CD4-positive, alpha-beta T cell treated with Interleukin-15 for 4 hours (primary cell): ENCODE measurements around the gene TECPR2.
"Not testable (repeated sequence)": the region's sequence is repeated elsewhere in the genome, so short reads cannot be mapped to it uniquely, and the experiment has no call there.

Experiments used
- DNase-seq: peaks from one replicate; pipeline ENCODE4 v3.0.0-alpha.2; 2020; ENCODE audit warnings: low spot score

Gene TECPR2

GRCh38 chr14:102330806-102331205 lies 31.9 kb upstream of the TECPR2 start:
- DNase-seq, result no peak

GRCh38 chr14:102333390-102333789 lies 29.4 kb upstream of the TECPR2 start:
- DNase-seq, result no peak

DNA sequence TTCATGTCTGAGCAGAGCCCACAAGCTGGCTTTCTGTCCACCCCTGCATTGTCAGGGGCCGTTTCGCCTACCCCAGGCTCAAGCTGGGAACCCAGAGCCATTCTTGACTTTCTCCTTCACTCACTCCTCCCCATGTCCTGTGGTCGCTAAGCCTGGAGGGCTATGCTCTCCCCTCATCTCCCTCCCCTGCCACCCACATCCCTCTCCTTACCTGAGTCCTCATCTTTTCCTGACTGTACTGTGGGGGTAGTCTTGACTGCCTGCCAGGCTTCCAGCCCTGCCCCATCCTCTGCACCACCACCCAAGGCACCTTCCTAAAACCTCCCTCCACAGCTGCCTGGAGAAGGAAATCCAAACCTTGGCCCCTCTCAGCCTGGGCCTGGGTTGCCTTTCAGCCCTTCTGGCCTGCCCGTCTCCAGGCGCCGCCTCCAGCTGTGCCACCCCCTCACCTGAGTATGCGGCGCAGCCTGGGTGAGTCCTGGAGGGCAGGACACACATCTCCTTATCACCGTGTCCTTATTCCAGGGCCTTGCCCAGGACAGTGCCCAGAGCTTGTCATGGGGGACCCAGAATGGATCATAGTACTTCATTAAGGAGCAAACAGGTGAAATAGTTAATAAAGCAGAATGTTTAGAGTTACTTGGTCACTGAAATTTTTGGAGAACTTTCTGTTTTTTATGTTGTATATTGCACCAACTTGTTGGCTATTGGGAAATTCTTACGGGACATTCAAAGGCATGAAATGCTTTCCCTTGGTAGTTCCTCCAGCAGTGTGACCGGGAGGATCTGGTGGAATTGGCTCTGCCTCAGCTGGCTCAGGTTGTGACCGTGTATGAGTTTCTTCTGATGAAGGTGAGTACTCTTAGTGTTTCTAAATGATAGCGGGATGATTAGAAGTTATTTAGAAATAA lies 28.7 kb upstream of the TECPR2 start:
- no peak for DNase-seq

GRCh38 chr14:102335163-102335562 lies 27.6 kb upstream of the TECPR2 start:
- no peak for DNase-seq

- no peak for DNase-seq
These were observed 24.0 kb upstream of the TECPR2 start for GRCh38 chr14:102338724-102339123.

DNA sequence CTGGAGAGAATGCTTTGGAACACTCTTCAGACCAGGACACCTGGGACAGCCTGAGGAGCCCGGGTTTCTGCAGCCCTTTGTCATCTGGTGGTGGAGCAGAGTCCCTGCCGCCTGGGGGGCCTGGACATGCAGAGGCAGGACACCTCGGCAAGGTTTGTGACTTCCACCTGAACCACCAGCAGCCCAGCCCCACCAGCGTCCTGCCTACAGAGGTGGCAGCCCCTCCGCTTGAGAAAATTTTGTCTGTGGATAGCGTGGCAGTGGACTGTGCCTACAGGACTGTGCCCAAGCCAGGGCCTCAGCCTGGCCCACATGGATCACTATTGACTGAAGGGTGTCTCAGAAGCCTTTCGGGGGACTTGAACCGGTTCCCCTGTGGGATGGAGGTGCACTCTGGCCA lies 21.2 kb upstream of the TECPR2 start:
- DNase-seq, result no peak

DNA sequence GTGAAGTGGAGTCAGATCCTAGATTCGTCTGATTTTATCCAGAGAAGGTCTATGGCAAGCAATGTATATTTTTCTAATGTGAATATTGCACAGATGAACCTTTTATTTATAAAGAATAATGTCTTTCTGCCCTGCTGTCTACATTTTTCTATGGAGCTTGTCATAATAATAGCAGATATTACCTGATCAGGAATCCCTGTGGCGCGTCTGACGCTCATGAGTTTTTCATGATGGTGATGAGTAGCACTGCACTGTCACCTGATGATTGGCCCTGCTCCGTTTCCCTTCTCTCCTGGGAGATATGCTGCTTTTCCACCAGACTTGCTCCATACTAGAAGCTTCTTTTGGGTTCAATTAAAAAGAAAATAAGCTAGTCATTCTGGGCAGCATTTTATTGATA lies 20.5 kb upstream of the TECPR2 start:
- no peak for DNase-seq

- no peak for DNase-seq
These were observed 18.7 kb upstream of the TECPR2 start for GRCh38 chr14:102344084-102344483.

GRCh38 chr14:102344485-102344884 lies 18.3 kb upstream of the TECPR2 start:
- no peak for DNase-seq

- DNase-seq, result no peak
These were observed 17.5 kb upstream of the TECPR2 start for GRCh38 chr14:102345232-102345631.

DNA sequence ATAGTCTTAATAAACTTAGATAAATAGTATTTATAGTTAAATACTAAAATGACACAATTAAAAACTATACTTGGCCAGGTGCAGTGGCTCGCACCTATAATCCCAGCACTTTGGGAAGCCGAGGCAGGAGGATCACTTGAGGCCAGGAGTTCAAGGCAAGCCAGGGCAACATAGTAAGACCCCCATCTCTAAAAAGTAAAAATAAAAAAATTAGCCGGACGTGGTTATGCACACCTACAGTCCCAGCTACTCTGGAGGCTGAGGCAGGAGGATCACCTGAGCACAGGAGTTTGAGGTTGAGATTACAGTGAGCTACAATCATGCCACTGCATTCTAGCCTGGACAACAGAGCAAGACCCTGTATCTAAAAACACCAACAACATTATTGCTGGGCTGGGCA lies 16.1 kb upstream of the TECPR2 start:
- no peak for DNase-seq

GRCh38 chr14:102348376-102348775 lies 14.4 kb upstream of the TECPR2 start:
- no peak for DNase-seq

GRCh38 chr14:102351023-102351422 lies 11.7 kb upstream of the TECPR2 start:
- no peak for DNase-seq

GRCh38 chr14:102351593-102351992 lies 11.1 kb upstream of the TECPR2 start:
- not testable (repeated sequence) for DNase-seq

- no peak for DNase-seq
These were observed 10.5 kb upstream of the TECPR2 start for GRCh38 chr14:102352213-102352612.

GRCh38 chr14:102353126-102353619 lies 9.6 kb upstream of the TECPR2 start:
- DNase-seq, result no peak

DNA sequence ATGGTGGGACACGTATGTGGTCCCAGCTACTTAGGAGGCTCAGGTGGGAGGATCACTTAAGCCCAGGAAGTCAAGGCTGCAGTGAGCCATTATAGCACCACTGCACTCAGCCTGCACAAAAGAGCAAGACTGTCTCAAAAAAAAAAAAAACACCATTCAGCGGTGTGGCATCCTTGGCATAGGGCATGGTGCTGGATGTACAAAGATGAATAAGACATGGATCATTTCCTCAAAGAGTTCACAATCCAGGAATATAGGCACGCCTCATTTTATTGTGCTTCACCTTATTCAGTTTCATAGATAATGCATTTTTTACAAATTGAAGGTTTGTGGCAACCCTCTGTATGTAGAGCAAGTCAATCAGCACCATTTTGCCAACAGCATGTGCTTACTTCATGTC lies 6.5 kb upstream of the TECPR2 start:
- DNase-seq, result no peak

- no peak for DNase-seq
These were observed 3.4 kb upstream of the TECPR2 start for GRCh38 chr14:102359341-102359740.

DNA sequence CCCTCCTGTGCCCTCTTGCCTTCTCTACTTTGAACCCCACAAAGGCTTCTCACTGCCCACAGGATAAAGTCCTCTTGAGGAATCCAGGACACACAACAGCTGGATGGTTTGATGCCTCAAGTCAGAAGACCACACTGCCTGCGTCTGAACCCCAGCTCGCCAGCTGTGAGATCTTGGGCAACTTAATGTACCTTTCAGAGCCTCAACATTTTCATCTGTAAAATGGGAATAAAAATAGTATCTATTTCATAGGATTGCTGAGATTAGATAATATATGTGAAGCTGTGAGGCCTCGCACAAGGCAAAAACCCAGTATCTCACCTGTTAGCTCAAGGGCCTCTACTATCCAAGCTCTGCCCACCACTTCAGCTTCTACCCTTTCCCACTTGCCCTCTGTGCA lies 2.4 kb upstream of the TECPR2 start:
- no peak for DNase-seq

DNA sequence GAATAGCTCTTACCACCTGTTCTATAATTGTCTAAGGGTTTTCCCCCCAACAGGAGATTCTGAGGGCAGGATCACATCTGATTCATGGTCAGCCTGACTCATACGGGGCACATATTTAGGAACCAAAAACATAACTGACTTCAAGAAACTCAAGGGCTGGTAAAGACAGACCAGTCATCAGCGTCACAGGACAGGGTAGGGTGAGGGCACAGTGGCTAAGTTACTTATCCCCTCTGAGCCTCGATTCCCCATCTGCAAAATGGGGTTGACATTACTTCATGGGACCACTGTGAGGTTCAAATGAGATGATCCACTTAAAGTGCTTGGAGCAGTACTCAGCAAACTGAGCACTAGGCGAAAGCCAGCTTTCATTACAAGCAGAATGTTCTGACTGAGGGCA lies 657 bp upstream of the TECPR2 start:
- peak; percentile 54 for DNase-seq

DNA sequence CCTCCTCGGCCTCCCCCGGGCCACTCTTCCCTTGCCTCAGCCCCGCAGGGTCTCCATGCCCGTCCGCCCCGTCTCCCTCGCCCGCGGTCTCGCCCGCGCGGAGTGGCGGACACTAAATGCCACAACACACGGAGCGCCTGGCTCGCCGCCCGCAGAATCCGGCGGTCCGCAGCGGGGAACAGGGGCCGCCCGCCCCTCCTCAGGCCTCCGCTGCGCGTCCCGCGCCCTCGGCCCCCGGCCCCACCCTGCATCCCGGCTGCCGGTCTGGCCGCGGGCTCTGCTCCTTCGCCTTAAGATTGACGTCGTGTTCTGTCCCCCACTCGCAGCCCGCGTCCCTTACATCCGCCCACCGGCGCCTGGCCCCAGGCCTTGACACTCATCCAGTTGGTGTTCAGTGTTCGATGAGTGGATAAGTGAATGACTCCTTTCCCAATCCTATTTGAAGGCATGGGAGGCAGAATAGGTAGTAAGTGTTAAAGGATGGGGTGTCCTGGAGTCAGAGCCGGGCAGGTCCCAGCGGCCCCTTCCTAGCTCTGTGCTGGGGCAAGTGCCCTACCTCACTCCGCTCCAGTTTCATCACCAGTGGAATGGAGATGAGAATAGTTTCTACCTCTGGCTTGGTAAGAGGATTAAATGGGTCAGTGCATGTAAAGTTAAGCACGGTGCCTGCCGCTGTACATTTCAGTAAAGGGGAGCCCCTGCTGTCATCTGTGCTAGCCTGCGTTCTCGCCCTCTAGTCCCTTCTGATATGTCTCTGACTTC lies 622 bp downstream of the TECPR2 start:
- peak; percentile 6 for DNase-seq

DNA sequence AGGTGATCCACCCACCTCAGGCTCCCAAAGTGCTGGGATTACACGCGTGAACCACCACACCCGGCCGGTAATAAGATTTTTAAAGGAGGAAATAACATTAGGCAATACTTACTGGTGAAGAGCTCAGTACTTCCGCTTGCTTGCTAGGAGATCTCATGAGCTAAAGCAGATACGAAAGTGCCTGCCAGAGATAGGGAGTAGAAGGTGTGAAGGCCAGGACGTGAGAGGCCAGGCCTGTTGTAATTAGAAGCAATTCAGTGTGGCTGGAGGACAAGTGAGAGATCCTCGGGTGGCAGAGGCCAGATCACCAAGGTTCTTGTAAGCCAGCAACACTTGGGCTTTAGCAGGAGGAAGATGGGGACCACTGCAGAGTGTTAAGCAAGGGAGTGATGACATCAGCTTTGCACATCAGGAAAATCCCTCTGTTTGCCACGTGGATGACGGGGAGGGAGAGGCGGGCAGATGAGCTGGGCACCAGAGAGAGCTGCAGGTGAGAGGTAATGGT lies 7.6 kb downstream of the TECPR2 start:
- DNase-seq, result no peak

DNA sequence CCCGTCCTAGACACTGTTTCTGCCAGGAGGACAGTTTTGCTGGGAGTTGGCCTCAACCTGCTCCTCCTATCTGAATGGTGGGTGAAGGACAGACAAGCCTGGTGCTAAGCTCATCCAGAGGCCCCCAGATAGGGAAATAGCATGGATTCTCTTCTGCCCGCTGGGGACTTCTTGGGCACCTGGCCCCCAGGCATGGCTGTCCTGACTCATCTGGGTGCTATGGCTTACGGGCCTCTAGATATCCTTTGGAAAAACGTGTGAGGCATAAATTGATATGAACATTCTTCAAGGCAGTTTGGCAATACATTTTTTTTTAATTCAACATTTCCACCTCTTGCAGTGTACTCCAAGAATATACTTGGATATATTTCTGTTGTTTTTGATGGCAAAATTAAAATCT lies 8.6 kb downstream of the TECPR2 start:
- no peak for DNase-seq
